Activated T-helper 9 cell treated with anti-CD3 and anti-CD28 coated beads, Interleukin-2, amount 50 U/mL, for 16 hours (primary cell): ENCODE measurements around the gene TPRKB.
"Not testable (repeated sequence)": the region's sequence is repeated elsewhere in the genome, so short reads cannot be mapped to it uniquely, and the experiment has no call there.

ENCODE experiments used
- DNase-seq: peaks from one replicate; pipeline ENCODE4 v3.0.0-alpha.2; 2020; ENCODE audit warnings: low read depth

Gene TPRKB

GRCh38 chr2:73700131-73700611, 37.0 kb downstream of the TPRKB start:
- DNase-seq = no peak

GRCh38 chr2:73699437-73699836, 37.7 kb downstream of the TPRKB start:
- no peak for DNase-seq

DNA sequence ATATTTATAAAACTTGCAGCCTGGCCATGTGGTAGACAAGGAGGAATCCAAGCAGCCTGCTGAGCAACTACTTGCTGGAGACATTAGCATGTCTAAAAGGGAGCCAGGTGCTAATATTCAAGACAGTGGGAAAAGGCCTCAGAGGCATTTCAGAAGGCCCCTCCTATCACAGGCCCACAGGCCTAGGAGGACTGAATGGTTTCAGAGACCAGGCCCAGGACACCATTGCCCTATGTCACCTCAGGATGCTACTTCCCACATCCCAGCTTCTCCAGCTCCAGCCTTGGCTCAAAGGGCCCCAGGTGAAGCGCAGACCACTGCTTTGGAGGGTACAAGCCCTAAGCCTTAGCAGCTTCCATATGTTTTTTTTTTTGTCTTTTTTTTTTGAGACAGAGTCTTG, 39.0 kb downstream of the TPRKB start:
- no peak for DNase-seq

DNA sequence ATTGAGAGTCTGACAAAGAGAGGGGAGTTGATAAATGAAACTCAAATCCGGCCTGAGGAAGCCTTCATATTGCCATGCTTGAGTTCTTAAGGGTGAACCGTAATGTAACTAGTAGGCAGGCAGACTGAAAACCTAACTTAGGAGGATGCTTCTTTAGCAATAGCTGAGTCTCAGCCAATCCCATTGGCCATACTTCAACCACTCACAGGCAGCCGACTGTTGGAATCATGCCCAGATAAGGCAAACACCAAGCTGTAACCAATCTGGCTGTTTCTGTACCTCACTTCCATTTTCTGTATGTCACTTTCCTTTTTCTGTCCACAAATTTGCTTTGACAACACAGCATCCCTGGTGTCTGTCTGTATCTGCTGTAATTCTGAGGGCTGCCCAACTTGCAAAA, 39.5 kb downstream of the TPRKB start:
- no peak for DNase-seq

GRCh38 chr2:73696985-73697384, 40.2 kb downstream of the TPRKB start:
- not testable (repeated sequence) for DNase-seq

DNA sequence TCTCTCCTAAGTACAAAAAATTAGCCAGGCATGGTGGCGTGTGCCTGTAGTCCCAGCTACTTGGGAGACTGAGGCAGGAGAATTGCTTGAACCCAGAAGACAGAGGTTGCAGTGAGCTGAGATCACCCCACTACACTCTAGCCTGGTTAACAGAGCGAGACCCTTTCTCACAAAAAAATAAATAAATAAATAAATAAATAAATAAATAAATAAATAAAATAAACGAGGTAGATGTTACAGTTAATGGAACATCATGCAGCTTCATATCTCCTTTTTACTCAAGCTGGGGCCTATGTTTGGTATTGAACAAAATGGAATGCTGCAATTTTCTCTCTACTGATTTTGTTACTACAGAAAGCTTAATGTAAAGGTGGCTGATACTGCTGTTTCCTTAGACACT, 40.6 kb downstream of the TPRKB start:
- not testable (repeated sequence) for DNase-seq

DNA sequence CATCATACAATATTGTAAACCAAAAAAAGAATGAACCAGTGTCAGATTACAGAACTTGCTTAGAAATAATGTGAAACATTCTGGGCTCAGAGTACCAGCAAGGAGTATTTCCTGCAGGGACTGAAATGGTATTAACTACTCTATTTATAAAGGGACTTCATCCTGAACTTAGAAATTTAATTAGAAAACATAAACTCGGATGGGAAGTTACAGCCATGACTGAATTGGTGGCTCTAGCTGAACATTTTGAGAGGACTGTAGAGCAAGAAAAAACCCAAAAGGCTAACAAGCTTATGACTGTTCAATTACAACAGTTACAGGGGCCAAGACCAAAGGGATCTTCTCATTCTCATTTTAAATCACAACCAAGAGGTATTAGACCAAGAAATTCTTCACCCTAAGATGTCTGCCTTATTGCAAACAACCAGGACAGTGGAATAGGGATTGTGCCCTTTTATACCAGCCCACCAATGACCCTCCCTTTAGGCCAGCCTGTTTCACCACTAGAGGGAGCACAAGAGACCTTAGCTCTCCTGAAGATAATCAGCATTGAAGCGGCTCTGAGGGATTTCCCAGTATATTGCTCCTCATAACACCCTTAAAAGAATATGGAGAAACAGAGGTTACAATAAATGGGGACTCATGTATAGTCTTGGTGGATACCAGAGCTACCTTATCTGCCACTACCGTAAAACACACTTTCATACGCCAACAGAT, 46.6 kb downstream of the TPRKB start:
- not testable (repeated sequence) for DNase-seq

DNA sequence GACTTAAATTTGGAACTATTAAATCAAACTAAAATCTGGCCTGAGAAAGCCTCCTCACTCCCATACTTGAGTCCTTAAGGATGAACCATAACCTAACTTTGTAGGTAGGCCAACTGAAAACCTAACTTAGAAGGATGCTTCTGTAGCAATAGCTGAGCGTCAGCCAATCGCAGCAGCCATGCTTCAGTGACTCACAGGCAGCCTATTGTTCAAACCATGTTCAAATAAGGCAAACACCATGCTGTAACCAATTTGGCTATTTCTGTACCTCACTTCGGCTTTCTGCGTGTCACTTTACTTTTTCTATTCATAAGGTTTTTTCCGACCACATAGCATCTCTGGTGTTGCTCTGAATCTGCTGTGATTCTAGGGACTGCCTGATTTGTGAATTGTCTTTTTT, 48.7 kb downstream of the TPRKB start:
- DNase-seq = not testable (repeated sequence)

- DNase-seq = no peak
These were observed 51.2 kb downstream of the TPRKB start for GRCh38 chr2:73685764-73686438.

GRCh38 chr2:73684905-73685304, 52.2 kb downstream of the TPRKB start:
- DNase-seq = not testable (repeated sequence)

DNA sequence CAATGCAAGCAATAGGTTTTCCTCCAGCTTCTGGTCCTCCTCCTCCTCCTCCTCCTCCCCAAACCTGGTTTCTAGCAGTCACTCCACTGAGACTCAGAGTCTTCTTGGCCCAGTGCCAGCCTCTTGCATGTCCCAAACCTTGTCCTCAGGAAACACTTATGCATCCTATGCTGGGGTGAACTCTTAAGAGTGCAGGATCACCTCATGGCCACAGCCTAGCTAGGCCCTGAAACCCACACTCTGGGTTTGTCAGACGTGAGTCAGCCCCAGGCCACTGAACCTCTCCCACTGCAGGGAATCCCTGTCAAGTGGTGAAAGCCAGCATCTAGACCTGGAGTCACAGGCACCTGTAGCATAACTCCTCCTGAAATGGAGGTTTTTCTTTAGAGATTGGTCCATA, 52.8 kb downstream of the TPRKB start:
- DNase-seq = not testable (repeated sequence)

DNA sequence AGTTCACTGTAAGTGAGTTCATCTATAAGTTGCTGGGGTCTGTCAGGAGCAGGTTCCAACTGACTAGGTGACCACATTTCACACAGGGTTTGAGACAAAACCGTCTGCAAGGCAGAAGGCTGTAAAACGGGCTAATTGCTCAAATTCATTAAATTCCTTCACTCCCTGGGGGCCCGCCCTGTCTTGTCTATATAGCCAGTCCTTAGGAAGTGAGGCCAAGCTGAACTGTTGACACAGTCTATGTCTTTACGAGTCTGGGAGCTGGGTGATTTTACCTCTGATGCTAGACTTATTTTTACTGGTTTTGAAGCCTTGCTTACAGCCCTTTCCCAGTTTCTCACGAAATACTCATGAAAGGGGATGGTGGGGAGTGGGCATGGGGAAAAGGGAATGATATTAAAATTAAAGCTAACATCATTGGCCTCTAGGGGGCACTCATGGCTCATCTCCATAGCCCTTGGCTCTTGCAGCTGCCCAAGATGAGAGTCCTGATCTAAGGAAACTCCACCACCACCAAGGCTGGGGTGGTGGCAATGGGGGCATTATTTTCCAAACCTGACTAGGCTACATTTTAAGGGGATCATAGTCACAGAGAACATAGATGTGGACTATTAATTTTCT, 57.1 kb downstream of the TPRKB start:
- DNase-seq = not testable (repeated sequence)
